Activated T-helper 2 cell treated with anti-CD3 and anti-CD28 coated beads, Interferon-gamma antibody, Interleukin-2, Interleukin-4, amounts not matched to agents 10 μg/mL and 5 μg/mL and 100 μg/mL, durations not matched to agents 14 hours and 24 hours and 36 hours (primary cell): ENCODE data around the gene MANSC1. TPM values are rescaled to one million over a fixed set of nuclear protein-coding genes. Genes with fewer than 3 reads are reported as not detected.
"Not testable (repeated sequence)": the region's sequence is repeated elsewhere in the genome, so short reads cannot be mapped to it uniquely, and the experiment has no call there.

Experiments
- DNase-seq: peaks from one replicate; pipeline ENCODE4 v3.0.0; 2021; ENCODE audit warnings: low spot score
- H3K27ac Mint-ChIP-seq: one replicate; pipeline ENCODE4 v1.8.0; 2021; ENCODE audit warnings: mixed read lengths
- H3K27me3 Mint-ChIP-seq: one replicate; pipeline ENCODE4 v1.8.0; 2021; ENCODE audit warnings: low read depth, mixed read lengths
- H3K36me3 Mint-ChIP-seq: one replicate; pipeline ENCODE4 v1.8.0; 2021; ENCODE audit warnings: low read depth, mixed read lengths
- H3K4me1 Mint-ChIP-seq: one replicate; pipeline ENCODE4 v1.8.0; 2021; ENCODE audit warnings: low read depth, mixed read lengths
- H3K4me3 Mint-ChIP-seq: one replicate; pipeline ENCODE4 v1.8.0; 2021; ENCODE audit warnings: low read depth, mild to moderate bottlenecking, moderate library complexity, mixed read lengths
- H3K9me3 Mint-ChIP-seq: one replicate; pipeline ENCODE4 v1.8.0; 2021; ENCODE audit warnings: mixed read lengths
- intact Hi-C: fragments of 100-400 bp; cut with micrococcal nuclease; formaldehyde crosslinking; loops from one replicate; pipeline ENCODE4 v1.15.1; 2023
- total RNA-seq: library from RNA; stranded (reverse); gene quantifications from 2 replicates; pipeline ENCODE4 v1.2.3, GENCODE V29; 2022

MANSC1 gene
- total RNA-seq, 1 donor from 2014 or later: 0.25 TPM

DNA sequence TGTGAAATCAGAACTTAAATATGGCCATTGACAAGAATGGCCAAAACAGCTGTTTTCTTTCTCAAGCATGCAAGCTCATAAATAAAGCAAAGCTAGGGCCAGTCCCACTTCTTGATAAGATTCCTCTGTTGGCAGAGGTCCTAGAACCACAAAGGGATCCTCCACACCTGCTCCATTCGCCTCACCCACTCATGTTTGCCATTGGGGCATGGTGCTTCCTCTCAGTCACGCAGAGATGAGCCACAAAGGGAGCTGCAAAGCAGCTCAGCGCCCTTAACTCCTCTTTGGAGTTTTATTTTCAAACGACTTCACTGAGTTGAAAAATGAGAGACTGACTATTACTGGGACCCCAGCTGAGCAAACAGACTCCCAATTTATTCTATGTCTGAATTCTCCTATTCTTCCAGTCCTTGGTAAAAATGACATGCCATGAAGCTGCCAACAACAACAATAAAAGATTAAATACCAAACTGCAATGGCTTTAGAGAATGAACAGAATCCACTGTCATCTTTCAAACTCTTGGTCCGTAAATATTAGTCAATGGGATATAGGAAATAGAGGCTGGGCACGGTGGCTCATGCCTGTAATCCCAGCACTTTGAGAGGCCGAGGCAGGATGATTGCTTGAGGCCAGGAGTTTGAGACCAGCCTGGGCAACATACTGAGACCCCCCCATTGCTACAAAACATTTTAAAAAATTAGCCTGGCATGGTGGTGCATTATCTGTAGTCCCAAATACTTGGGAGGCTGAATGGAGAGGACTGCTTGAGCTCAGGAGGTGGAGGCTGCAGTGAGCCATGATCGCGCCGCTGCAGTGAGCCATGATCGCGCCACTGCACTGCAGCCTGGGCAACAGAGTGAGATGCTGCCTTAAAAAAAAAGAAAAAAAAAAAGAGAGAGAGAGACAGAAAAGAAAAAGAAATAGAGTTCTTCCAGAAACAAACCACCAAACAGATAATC, 16.4 kb downstream of the MANSC1 start:
- Mint-ChIP-seq H3K4me3 (no peak overlapping the region), H3K36me3 (no peaks in the 10 kb centered on the region)
- intact Hi-C loops: loop anchor here (5.0 kb wide), 1 partner anchor 776 kb away; no protein-coding TSS in a partner anchor

GRCh38 chr12:12331896-12332295, 18.1 kb downstream of the MANSC1 start:
- Mint-ChIP-seq H3K36me3 (no peaks in the 10 kb centered on the region), H3K27me3 (peaks cover 4% of the 10 kb centered on the region), H3K4me3 (no peak overlapping the region), H3K9me3 (no peaks in the 10 kb centered on the region), H3K27ac (no peak overlapping the region), H3K4me1 (peaks cover 34% of the 10 kb centered on the region)
- DNase-seq: no peak
- intact Hi-C loops: loop anchor here (5.0 kb wide), 1 partner anchor 775 kb away; no protein-coding TSS in a partner anchor

More for the DNA sequence above, 16.4 kb downstream of the MANSC1 start:
- DNase-seq: no peak
- H3K27ac Mint-ChIP-seq: no peak overlapping the region
- no peaks in the 10 kb centered on the region for H3K9me3 Mint-ChIP-seq
- peaks cover 33% of the 10 kb centered on the region for H3K4me1 Mint-ChIP-seq
- H3K27me3 Mint-ChIP-seq: peaks cover 4% of the 10 kb centered on the region

DNA sequence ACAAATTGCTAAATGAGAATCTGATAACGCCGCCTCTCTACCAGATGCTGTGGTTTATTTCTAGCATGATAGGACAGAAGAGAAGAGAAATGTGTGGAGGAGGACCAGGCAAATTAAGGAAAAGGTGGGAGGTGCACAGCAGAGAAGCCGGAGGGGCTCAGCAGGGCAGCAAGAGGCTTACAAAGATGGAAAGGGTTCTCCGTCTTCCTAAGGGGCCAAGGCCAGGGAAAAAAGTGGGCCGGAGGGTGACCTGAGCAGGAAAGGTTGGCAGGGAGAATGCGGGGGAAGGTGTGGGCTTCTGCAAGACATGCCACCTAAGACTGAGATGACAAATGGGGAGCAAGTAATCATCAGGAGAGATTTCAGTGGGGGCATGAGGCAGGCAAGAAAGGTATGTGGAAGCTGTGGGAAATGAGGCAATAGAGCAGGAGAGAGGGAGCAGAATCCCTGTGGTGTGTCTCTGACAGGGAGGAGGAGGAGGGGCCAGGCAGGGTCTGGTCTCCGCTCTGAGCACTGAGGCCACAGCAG, 18.7 kb downstream of the MANSC1 start:
- H3K36me3 Mint-ChIP-seq: no peaks in the 10 kb centered on the region
- intact Hi-C loops: loop anchor here (5.0 kb wide), 1 partner anchor 774 kb away; no protein-coding TSS in a partner anchor
- no peak for DNase-seq
- peaks cover 34% of the 10 kb centered on the region for H3K4me1 Mint-ChIP-seq
- no peak overlapping the region for H3K27ac Mint-ChIP-seq
- H3K9me3 Mint-ChIP-seq: no peaks in the 10 kb centered on the region
- H3K27me3 Mint-ChIP-seq: peaks cover 4% of the 10 kb centered on the region
- no peak overlapping the region for H3K4me3 Mint-ChIP-seq

- no peak overlapping the region for H3K27ac Mint-ChIP-seq
- no peaks in the 10 kb centered on the region for H3K9me3 Mint-ChIP-seq
- no peak overlapping the region for H3K4me3 Mint-ChIP-seq
- no peaks in the 10 kb centered on the region for H3K36me3 Mint-ChIP-seq
- H3K4me1 Mint-ChIP-seq: peaks cover 18% of the 10 kb centered on the region
- no peak for DNase-seq
- peaks cover 12% of the 10 kb centered on the region for H3K27me3 Mint-ChIP-seq
- intact Hi-C loops: loop anchor here (1.0 to 5.0 kb wide), 2 partner anchors 246 to 292 kb away; no protein-coding TSS in a partner anchor
Measured at GRCh38 chr12:12327802-12328201, 22.2 kb downstream of the MANSC1 start.

DNA sequence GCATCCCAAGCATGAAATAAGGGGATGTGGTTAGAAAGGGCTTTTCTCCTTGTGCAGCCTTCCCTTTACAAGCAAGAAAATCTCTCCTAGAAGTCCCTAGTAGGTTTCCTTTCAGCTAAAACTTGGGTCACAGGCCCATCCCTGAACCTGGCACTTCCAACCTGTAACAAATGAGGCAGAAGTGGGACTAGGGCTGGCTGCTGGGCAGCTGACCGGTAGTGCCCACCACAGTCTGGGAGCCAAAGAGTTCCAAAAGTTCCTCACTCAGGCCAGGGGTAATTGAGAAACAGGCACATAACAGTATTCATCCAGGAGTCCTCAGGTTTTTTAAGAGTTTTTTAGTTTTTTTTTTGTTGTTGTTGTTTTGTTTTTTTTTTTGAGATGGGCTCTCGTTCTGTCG, 23.8 kb downstream of the MANSC1 start:
- no peak overlapping the region for H3K27ac Mint-ChIP-seq
- intact Hi-C loops: loop anchor here (5.0 kb wide), 1 partner anchor 244 kb away; no protein-coding TSS in a partner anchor
- no peaks in the 10 kb centered on the region for H3K9me3 Mint-ChIP-seq
- no peak for DNase-seq
- H3K27me3 Mint-ChIP-seq: peaks cover 20% of the 10 kb centered on the region
- H3K4me3 Mint-ChIP-seq: no peak overlapping the region
- peaks cover 20% of the 10 kb centered on the region for H3K4me1 Mint-ChIP-seq
- no peaks in the 10 kb centered on the region for H3K36me3 Mint-ChIP-seq

GRCh38 chr12:12323591-12323990, 26.5 kb downstream of the MANSC1 start:
- Mint-ChIP-seq H3K27ac (no peak overlapping the region), H3K4me3 (no peak overlapping the region), H3K9me3 (no peaks in the 10 kb centered on the region), H3K4me1 (peaks cover 11% of the 10 kb centered on the region), H3K27me3 (peaks cover 25% of the 10 kb centered on the region), H3K36me3 (no peaks in the 10 kb centered on the region)
- intact Hi-C loops: no loop called here
- no peak for DNase-seq

- intact Hi-C loops: no loop called here
- Mint-ChIP-seq H3K36me3 (no peaks in the 10 kb centered on the region), H3K4me3 (no peak overlapping the region), H3K4me1 (peaks cover 11% of the 10 kb centered on the region), H3K27ac (no peak overlapping the region), H3K27me3 (peaks cover 25% of the 10 kb centered on the region), H3K9me3 (no peaks in the 10 kb centered on the region)
- no peak for DNase-seq
Measured at GRCh38 chr12:12323118-12323517, 26.9 kb downstream of the MANSC1 start.

DNA sequence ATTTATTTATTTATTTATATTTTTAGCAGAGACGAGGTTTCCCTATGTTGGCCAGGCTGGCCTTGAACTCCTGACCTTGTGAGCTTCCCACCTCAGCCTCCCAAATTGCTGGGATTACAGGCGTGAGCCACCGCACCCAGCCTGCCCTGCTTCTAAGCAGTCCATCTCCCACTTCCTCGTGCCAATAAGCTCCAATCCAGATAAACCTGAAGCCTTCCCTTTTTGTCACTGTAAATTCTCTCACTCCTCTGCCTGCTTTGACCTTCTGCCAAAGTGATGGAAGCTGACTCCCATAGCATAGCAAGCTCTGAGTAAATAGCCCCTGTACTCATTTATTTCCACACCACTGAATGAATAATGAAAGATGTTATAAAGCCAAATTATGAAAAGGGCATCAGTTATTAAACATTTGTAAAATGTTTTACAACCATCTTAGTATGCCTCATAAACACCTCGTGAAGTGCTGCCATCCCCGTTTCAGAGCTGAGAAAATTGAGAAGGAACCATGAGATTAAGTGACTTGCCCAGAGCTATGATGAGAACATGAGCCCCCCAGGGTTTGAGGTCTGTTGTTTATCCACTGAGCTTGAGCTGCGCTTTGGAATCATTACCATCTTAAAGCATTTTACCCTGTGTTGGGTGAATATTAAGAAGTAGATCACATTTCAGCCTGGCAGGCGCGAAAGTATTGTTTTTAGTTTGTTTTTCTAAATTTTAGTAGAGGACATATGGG, 30.4 kb downstream of the MANSC1 start:
- Mint-ChIP-seq H3K4me1 (peaks cover 6% of the 10 kb centered on the region), H3K36me3 (no peaks in the 10 kb centered on the region), H3K27me3 (peaks cover 26% of the 10 kb centered on the region), H3K9me3 (no peaks in the 10 kb centered on the region), H3K27ac (no peak overlapping the region), H3K4me3 (no peak overlapping the region)
- intact Hi-C loops: no loop called here
- no peak for DNase-seq

- no peaks in the 10 kb centered on the region for H3K36me3 Mint-ChIP-seq
- no peaks in the 10 kb centered on the region for H3K4me1 Mint-ChIP-seq
- H3K27ac Mint-ChIP-seq: no peak overlapping the region
- H3K9me3 Mint-ChIP-seq: no peaks in the 10 kb centered on the region
- peaks cover 12% of the 10 kb centered on the region for H3K27me3 Mint-ChIP-seq
- no peak for DNase-seq
- intact Hi-C loops: no loop called here
- no peak overlapping the region for H3K4me3 Mint-ChIP-seq
Measured at GRCh38 chr12:12315838-12316237, 34.2 kb downstream of the MANSC1 start.

DNA sequence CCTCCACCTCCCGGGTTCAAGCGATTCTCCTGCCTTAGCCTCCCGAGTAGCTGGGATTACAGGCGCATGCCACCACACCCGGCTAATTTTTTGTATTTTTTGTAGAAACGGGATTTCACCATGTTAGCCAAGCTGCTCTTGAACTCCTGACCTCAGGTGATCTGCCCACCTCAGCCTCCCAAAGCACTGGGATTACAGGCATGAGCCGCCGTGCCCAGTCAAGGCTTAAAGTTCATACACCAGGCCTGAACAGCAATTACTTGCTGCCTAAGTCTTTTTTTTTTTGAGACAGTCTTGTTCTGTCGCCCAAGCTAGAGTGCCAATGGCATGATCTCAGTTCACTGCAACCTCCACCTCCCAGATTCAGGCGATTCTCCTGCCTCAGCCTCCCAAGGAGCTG, 39.3 kb downstream of the MANSC1 start:
- H3K36me3 Mint-ChIP-seq, H3K4me3 Mint-ChIP-seq, H3K9me3 Mint-ChIP-seq, H3K27ac Mint-ChIP-seq, intact Hi-C loops, H3K4me1 Mint-ChIP-seq, DNase-seq: not testable (repeated sequence)
- peaks cover 11% of the 10 kb centered on the region for H3K27me3 Mint-ChIP-seq

DNA sequence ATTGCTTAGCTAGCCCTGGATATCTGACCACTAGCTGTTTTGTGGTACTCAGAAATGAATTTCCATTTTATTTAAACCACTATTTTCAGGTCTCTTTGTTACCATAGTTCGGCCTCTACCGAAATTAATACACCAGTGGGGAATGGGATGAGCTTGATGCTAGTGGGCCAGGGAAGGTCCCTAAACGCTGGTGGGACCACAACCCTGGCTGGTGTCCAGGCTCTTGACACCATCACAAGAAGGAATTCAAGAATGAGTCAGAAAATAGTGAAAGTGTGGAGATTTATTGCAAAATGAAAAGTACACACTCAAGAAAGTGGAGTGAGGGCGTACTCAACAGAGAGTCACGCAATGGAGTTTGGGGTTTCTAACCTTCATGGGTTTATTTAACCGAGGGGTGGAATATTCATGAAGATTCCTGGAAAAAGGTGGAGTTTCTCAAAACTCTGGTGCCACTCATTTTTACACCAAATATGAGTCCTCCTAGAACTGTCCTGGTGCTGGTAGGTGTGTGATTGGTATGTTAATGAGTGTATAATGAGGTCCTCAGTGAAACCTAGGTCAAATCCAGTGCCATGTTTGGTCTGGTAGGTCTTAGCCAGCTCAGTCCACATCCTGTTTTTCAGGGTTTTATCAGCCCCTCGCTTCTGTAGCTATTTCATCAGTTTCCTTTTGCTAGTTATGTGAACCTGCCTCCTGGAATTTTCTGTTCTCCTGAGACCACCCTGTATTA, 44.3 kb downstream of the MANSC1 start:
- Mint-ChIP-seq H3K9me3 (no peaks in the 10 kb centered on the region), H3K4me3 (no peak overlapping the region), H3K4me1 (no peaks in the 10 kb centered on the region), H3K27me3 (peaks cover 15% of the 10 kb centered on the region), H3K36me3 (no peaks in the 10 kb centered on the region), H3K27ac (no peak overlapping the region)
- intact Hi-C loops: no loop called here
- DNase-seq: no peak

DNA sequence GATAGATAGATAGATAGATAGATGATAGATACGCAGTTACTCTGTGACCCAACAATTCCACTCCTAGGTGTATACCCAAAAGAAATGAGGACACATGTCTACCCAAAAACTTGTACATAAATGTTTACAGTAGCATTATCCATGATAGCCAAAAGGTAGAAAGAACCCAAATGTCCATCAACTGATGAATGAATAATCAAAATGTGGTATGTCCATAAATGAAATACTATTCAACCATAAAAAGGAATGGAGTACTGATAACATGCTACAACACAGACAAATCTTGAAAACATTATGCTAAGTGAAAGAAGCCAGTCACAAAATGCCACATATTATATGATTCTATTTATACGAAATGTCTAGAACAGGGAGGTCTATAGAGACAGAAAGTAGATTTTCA, 47.1 kb downstream of the MANSC1 start:
- DNase-seq: no peak
- no peak overlapping the region for H3K4me3 Mint-ChIP-seq
- intact Hi-C loops: no loop called here

More for the DNA sequence above, 47.1 kb downstream of the MANSC1 start:
- peaks cover 15% of the 10 kb centered on the region for H3K27me3 Mint-ChIP-seq
- no peaks in the 10 kb centered on the region for H3K4me1 Mint-ChIP-seq
- no peak overlapping the region for H3K27ac Mint-ChIP-seq
- H3K36me3 Mint-ChIP-seq: no peaks in the 10 kb centered on the region
- no peaks in the 10 kb centered on the region for H3K9me3 Mint-ChIP-seq
